Activated CD4-positive, alpha-beta T cell treated with anti-CD3 and anti-CD28 coated beads, Interleukin-2, amount 10 ng/mL, durations not matched to agents 24 days and 14 days (primary cell): ENCODE results near the gene HMGCL. TPM values are rescaled to one million over a fixed set of nuclear protein-coding genes. Genes with fewer than 3 reads are reported as not detected.

Experiments used
- DNase-seq: peaks from one replicate; pipeline ENCODE4 v3.0.0; 2022
- H3K27ac Mint-ChIP-seq: one replicate; pipeline ENCODE4 v1.8.0; 2022; ENCODE audit warnings: mild to moderate bottlenecking, mixed read lengths
- H3K27me3 Mint-ChIP-seq: one replicate; pipeline ENCODE4 v1.8.0; 2022; ENCODE audit warnings: mixed read lengths
- H3K36me3 Mint-ChIP-seq: one replicate; pipeline ENCODE4 v1.8.0; 2022; ENCODE audit warnings: low read depth, mild to moderate bottlenecking, mixed read lengths
- H3K4me1 Mint-ChIP-seq: one replicate; pipeline ENCODE4 v1.8.0; 2021; ENCODE audit warnings: mixed read lengths
- H3K4me3 Mint-ChIP-seq: one replicate; pipeline ENCODE4 v1.8.0; 2022; ENCODE audit warnings: mild to moderate bottlenecking, moderate library complexity, mixed read lengths
- H3K9me3 Mint-ChIP-seq: one replicate; pipeline ENCODE4 v1.8.0; 2021; ENCODE audit warnings: mixed read lengths
- intact Hi-C: fragments of 100-400 bp; cut with micrococcal nuclease; formaldehyde crosslinking; loops from one replicate; pipeline ENCODE4 v1.15.1; 2023
- total RNA-seq: library from RNA; stranded (reverse); gene quantifications from 2 replicates; pipeline ENCODE4 v1.2.3, GENCODE V29; 2022

HMGCL gene
- total RNA-seq, 1 donor from 2014 or later: 20.4 TPM

DNA sequence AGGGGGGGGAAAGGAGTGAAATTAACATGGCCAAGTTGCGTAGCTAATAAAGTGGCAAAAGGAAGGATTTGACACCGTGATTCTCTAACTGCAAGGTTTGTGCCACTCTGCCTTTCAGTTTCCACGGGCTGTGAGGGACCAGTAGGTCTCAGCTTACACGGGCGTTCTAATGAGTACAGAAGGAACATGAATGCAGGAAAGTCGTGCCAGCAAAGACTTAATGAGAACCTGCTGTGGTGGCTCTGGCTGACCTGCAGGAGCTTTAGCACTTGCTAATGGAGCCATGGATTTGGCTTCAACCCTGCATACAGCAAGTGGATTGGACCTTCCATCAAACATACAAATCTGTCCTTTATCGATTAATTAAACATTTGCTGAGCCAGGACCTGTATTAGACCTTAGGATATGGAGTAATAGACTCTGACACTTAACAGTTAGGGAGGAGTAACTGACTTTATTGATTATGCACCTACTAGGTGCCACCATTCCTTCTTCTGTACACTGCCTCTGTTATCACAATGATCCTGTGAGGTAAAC is 62.1 kb downstream of the HMGCL start:
- Mint-ChIP-seq H3K27me3 (no peaks in the 10 kb centered on the region), H3K4me3 (no peak overlapping the region), H3K4me1 (peaks cover 1% of the 10 kb centered on the region), H3K27ac (no peak overlapping the region), H3K9me3 (no peaks in the 10 kb centered on the region), H3K36me3 (peaks cover 31% of the 10 kb centered on the region)
- no peak for DNase-seq
- intact Hi-C loops: no loop called here

- peaks cover 1% of the 10 kb centered on the region for H3K4me1 Mint-ChIP-seq
- H3K4me3 Mint-ChIP-seq: no peak overlapping the region
- no peak overlapping the region for H3K27ac Mint-ChIP-seq
- no peak for DNase-seq
- intact Hi-C loops: no loop called here
- H3K27me3 Mint-ChIP-seq: no peaks in the 10 kb centered on the region
- no peaks in the 10 kb centered on the region for H3K9me3 Mint-ChIP-seq
- H3K36me3 Mint-ChIP-seq: peaks cover 61% of the 10 kb centered on the region
Measured at GRCh38 chr1:23759277-23759676, 66.0 kb downstream of the HMGCL start.

GRCh38 chr1:23757812-23758211 is 67.4 kb downstream of the HMGCL start:
- Mint-ChIP-seq H3K27ac (no peak overlapping the region), H3K9me3 (no peaks in the 10 kb centered on the region), H3K27me3 (no peaks in the 10 kb centered on the region), H3K4me1 (no peaks in the 10 kb centered on the region), H3K4me3 (no peak overlapping the region), H3K36me3 (peaks cover 67% of the 10 kb centered on the region)
- intact Hi-C loops: no loop called here
- DNase-seq: no peak

GRCh38 chr1:23756676-23757075 is 68.6 kb downstream of the HMGCL start:
- no peak overlapping the region for H3K4me3 Mint-ChIP-seq
- H3K27me3 Mint-ChIP-seq: no peaks in the 10 kb centered on the region
- intact Hi-C loops: no loop called here
- H3K4me1 Mint-ChIP-seq: no peaks in the 10 kb centered on the region
- H3K36me3 Mint-ChIP-seq: peaks cover 68% of the 10 kb centered on the region
- no peak overlapping the region for H3K27ac Mint-ChIP-seq
- no peak for DNase-seq
- no peaks in the 10 kb centered on the region for H3K9me3 Mint-ChIP-seq

DNA sequence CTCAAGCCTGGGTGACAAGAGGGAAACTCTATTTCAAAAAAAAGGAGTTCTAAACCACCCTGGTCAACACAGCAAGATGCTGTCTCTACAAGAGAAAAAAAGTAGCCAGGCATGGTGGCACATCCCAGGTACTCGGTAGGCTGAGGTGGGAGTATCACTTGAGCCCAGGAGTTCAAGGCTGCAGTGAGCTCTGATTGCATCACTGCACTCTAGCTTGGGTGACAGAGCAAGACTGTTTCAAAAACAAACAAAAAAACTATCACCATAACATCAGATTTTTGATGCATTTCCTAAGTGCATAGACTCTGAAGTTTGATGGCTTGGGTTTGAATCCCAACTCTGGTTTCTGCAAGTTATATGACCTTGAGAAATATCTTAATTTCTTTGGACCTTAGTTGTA is 72.3 kb downstream of the HMGCL start:
- peaks cover 13% of the 10 kb centered on the region for H3K4me1 Mint-ChIP-seq
- peaks cover 64% of the 10 kb centered on the region for H3K36me3 Mint-ChIP-seq
- intact Hi-C loops: no loop called here

More for the DNA sequence above, 72.3 kb downstream of the HMGCL start:
- Mint-ChIP-seq H3K27me3 (no peaks in the 10 kb centered on the region), H3K27ac (no peak overlapping the region), H3K4me3 (no peak overlapping the region), H3K9me3 (no peaks in the 10 kb centered on the region)
- DNase-seq: no peak

Other genes with a start within 250 kb of the HMGCL start
- gene RPL11, start 133.6 kb downstream of the HMGCL start, total RNA-seq: 1,147 and 1,194 TPM in 2 replicates
- 51.9 and 54.3 TPM in 2 replicates for gene ELOA, start 82.0 kb downstream of the HMGCL start, total RNA-seq
- gene PITHD1, start 47.0 kb downstream of the HMGCL start, total RNA-seq: 83.0 and 88.6 TPM in 2 replicates
- 86.2 and 92.4 TPM in 2 replicates for gene LYPLA2, start 34.3 kb downstream of the HMGCL start, total RNA-seq
- gene GALE, start 24.7 kb downstream of the HMGCL start, total RNA-seq: 66.3 and 73.5 TPM in 2 replicates
- 3.4 and 3.5 TPM in 2 replicates for gene FUCA1, start 42.9 kb upstream of the HMGCL start, total RNA-seq
- 0.02 TPM in 1 of 2 replicates, not detected in the other for gene CNR2, start 87.9 kb upstream of the HMGCL start, total RNA-seq
- 140 TPM in 2 replicates for gene PNRC2, start 134.4 kb upstream of the HMGCL start, total RNA-seq
- 236 and 247 TPM in 2 replicates for gene SRSF10, start 154.9 kb upstream of the HMGCL start, total RNA-seq